Tibial artery (tissue), 4 donors: ENCODE data around the gene IL21R.

ENCODE experiments used
- DNase-seq, 2 donors: peaks; one replicate each; pipeline ENCODE4 v3.0.0-alpha.2; 2019
- H3K27ac ChIP-seq, 2 donors: fragments of 200-600 bp; sonication (generic) in 1 of 2; 1 replicate in 1 of 2; 2 replicates in 1 of 2; pipeline ENCODE4 v1.5.1; 2018 to 2019; ENCODE audit warnings: mild to moderate bottlenecking in 1 of 2
- H3K27me3 ChIP-seq, 2 donors: fragments of 200-600 bp; sonication (generic) in 1 of 2; one replicate each; pipeline versions ENCODE4 v1.5.1 to v1.6.0; 2016 to 2019
- H3K36me3 ChIP-seq, 3 donors: fragments of 200-600 bp; sonication (generic) in 2 of 3; one replicate each; pipeline ENCODE4 v1.5.1; 2016 to 2019; ENCODE audit warnings: mild to moderate bottlenecking in 2 of 3
- H3K4me1 ChIP-seq, 4 donors: fragments of 200-600 bp; sonication (generic) in 2 of 4; 1 replicate in 3 of 4; 2 replicates in 1 of 4; pipeline ENCODE4 v1.5.1; 2016 to 2019
- H3K4me3 ChIP-seq, 2 donors: fragments of 200-600 bp; sonication (generic) in 1 of 2; 1 replicate in 1 of 2; 2 replicates in 1 of 2; pipeline ENCODE4 v1.5.1; 2018 to 2019; ENCODE audit warnings: mild to moderate bottlenecking in 2 of 2
- H3K9me3 ChIP-seq, 3 donors: fragments of 200-600 bp; sonication (generic) in 1 of 3; one replicate each; pipeline ENCODE4 v1.5.1; 2016 to 2019
- intact Hi-C: fragments of 100-400 bp; cut with DNase I; formaldehyde crosslinking; loops from one replicate; pipeline ENCODE4 v1.15.0; 2023; ENCODE audit warnings: low total_unique reads
- TF ChIP-seq, protein P1 (sequence below), 2 experiments: fragments of 200-600 bp in 1 of 2; fragments of 450-650 bp in 1 of 2; IDR thresholded peaks; one replicate each; pipeline ENCODE4 v1.5.1; 2017 to 2019; ENCODE audit warnings: antibody characterized with exemption in 2 of 2, mild to moderate bottlenecking in 1 of 2, moderate library complexity in 1 of 2

The IL21R gene

DNA sequence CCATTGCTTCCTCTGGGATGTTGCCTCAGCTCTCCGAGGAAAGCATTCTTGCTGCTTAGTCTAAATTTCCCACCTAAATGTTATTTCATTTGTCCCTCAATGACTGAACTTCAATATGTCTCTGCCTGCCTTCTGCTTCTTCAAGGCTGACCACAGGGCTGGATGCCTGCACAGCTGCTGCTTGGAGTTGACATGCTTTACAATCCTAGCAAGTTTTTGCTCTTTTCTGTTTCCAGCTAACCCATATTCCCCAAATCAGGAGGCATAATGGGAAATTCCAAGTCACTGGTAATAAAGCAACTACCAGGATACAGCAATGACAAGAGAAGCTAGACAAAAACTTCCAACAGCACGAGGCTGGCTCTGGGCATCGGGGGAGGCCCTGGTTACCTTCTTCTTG lies 98.8 kb downstream of the IL21R start:
- no peak for DNase-seq
- TF ChIP-seq, protein P1, sequence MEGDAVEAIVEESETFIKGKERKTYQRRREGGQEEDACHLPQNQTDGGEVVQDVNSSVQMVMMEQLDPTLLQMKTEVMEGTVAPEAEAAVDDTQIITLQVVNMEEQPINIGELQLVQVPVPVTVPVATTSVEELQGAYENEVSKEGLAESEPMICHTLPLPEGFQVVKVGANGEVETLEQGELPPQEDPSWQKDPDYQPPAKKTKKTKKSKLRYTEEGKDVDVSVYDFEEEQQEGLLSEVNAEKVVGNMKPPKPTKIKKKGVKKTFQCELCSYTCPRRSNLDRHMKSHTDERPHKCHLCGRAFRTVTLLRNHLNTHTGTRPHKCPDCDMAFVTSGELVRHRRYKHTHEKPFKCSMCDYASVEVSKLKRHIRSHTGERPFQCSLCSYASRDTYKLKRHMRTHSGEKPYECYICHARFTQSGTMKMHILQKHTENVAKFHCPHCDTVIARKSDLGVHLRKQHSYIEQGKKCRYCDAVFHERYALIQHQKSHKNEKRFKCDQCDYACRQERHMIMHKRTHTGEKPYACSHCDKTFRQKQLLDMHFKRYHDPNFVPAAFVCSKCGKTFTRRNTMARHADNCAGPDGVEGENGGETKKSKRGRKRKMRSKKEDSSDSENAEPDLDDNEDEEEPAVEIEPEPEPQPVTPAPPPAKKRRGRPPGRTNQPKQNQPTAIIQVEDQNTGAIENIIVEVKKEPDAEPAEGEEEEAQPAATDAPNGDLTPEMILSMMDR (IDR thresholded peaks at IDR 0.05) = no peak
- Histone ChIP-seq H3K36me3 (peaks cover 96 to 100% (median 98%) of the 10 kb centered on the region in 3 donors), H3K27ac (no peak overlapping the region), H3K27me3 (no peaks in the 10 kb centered on the region), H3K4me1 (no peaks in the 10 kb centered on the region), H3K4me3 (no peak overlapping the region), H3K9me3 (no peaks in the 10 kb centered on the region)
- intact Hi-C loops = no loop called here
